Measurements from ENCODE around the gene TEX51.

DNA sequence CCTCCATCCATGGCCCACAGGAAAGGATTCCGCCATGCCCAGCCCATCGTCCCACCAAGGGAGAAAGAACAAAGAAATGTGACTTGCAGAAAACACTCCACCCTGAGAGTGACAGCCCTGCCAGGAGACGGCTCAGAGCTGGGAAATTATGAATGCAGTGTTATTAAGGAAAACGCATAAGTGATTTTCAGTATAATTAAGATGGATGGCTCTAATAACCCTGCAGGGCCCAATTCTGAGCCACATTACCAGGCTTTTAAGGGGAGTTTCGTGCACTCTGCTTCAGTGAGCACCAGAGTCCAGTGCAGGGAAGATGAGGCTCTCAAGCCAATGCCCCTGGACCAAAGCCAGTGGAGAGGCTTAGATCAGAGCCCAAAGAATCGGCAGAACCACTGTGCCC lies 10.6 kb upstream of the TEX51 start:
- TF ChIP-seq GATA2 (IDR thresholded peaks at IDR 0.05; ENCODE audit: low read depth, low read length) (no peak), GATA3 (IDR thresholded peaks at IDR 0.05; ENCODE audit: low read depth, low read length) (no peak)
